ENCODE data around the gene IL6ST.

IL6ST gene

DNA sequence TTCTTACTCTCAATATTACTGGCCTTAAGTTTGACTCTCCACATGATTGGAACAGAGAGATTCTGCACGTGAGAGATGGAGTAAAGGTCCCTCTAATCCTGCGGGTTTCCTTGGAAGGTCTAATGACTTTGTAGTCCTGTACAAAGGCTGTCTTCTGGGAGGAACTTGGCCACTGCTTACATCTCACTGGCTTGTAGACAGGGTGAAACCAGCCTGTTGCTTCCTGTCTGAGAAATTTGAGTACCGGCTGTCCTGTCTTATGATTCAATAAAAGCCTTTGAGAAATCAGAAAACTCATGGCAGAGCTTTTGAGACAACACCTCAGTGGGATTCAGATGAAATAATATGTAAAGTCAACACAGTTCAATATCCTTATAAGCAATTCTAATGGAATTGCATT lies 100.6 kb downstream of the IL6ST start:
- Mint-ChIP-seq H3K9me3 (no peaks in the 10 kb centered on the region), H3K4me3 (no peak overlapping the region), H3K27ac (no peak overlapping the region), H3K4me1 (ENCODE audit: low read depth) (peaks cover 15% of the 10 kb centered on the region), H3K27me3 (peaks cover 12% of the 10 kb centered on the region), H3K36me3 (ENCODE audit: low read depth) (no peaks in the 10 kb centered on the region)
- no peak for DNase-seq

DNA sequence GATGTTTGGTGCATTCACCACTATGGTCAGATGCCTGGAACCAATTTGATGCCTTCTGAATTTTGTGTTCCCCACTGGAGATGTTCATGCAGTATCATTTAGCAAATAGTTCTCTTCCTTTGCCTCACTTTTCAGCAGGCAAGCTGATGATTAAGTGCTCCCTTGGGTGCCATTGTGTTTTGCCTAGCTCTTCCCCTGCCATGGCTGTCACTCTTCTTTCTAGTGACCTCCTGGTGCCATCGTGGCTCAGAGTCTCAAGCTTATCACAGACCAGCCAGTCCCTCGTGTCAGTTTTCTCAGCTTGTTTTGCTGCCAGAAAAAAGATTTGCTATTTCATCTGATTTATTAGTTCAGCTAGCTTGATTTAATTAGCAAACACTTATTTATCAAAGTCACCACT lies 102.3 kb downstream of the IL6ST start:
- H3K4me1 Mint-ChIP-seq (ENCODE audit: low read depth) = peaks cover 12% of the 10 kb centered on the region
- H3K9me3 Mint-ChIP-seq = no peaks in the 10 kb centered on the region
- DNase-seq = no peak
- no peaks in the 10 kb centered on the region for H3K36me3 Mint-ChIP-seq (ENCODE audit: low read depth)
- no peak overlapping the region for H3K27ac Mint-ChIP-seq
- H3K27me3 Mint-ChIP-seq = peaks cover 4% of the 10 kb centered on the region
- no peak overlapping the region for H3K4me3 Mint-ChIP-seq

GRCh38 chr5:55888205-55888604 lies 106.6 kb downstream of the IL6ST start:
- Mint-ChIP-seq H3K27ac (no peak overlapping the region), H3K36me3 (ENCODE audit: low read depth) (no peaks in the 10 kb centered on the region)

DNA sequence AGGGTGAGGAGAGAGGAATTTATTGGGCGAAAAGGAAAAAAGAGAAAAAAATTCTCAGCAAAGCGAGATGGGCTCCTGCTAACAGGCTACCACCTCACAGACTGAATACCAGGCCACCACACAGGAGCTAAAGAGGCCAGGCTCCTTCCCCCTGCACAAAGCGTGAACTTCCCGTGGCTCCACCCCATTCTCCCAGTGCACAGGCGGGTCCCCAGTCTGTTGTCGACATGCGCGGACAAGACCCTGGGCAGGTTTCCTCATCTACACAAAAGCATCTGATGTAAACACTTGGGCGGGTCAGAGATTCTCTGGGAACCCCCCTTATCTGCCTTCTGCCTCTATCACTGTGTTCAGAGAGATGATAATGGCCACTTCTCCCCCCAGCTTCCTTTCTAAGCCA lies 109.4 kb downstream of the IL6ST start:
- DNase-seq = no peak
- Mint-ChIP-seq H3K9me3 (no peaks in the 10 kb centered on the region), H3K27me3 (peaks cover 2% of the 10 kb centered on the region), H3K27ac (no peak overlapping the region), H3K4me1 (ENCODE audit: low read depth) (peaks cover 5% of the 10 kb centered on the region), H3K36me3 (ENCODE audit: low read depth) (no peaks in the 10 kb centered on the region), H3K4me3 (no peak overlapping the region)

More at GRCh38 chr5:55888205-55888604, 106.6 kb downstream of the IL6ST start:
- no peak overlapping the region for H3K4me3 Mint-ChIP-seq
- no peaks in the 10 kb centered on the region for H3K9me3 Mint-ChIP-seq
- H3K4me1 Mint-ChIP-seq (ENCODE audit: low read depth) = peaks cover 5% of the 10 kb centered on the region
- H3K27me3 Mint-ChIP-seq = peaks cover 2% of the 10 kb centered on the region
- DNase-seq = no peak

Measured in activated T-cell treated with anti-CD3 and anti-CD28 coated beads, Interleukin-2, amount 50 U/mL, for 24 hours (primary cell).